ENCODE measurements around the gene HDAC4.

Gene HDAC4

GRCh38 chr2:239387811-239388210, 13.0 kb downstream of the HDAC4 start:
- in situ Hi-C loops (cut with MboI; ENCODE audit: low pct_unique_long_range_greater_than_20kb, low sequenced_read_pairs), result no loop called here
- no peak for DNase-seq

GRCh38 chr2:239386872-239387445, 13.9 kb downstream of the HDAC4 start:
- in situ Hi-C loops (cut with MboI; ENCODE audit: low pct_unique_long_range_greater_than_20kb, low sequenced_read_pairs), result no loop called here

GRCh38 chr2:239386001-239386670, 14.7 kb downstream of the HDAC4 start:
- DNase-seq, result no peak
- in situ Hi-C loops (cut with MboI; ENCODE audit: low pct_unique_long_range_greater_than_20kb, low sequenced_read_pairs), result no loop called here

More at GRCh38 chr2:239386872-239387445, 13.9 kb downstream of the HDAC4 start:
- DNase-seq, result no peak

GRCh38 chr2:239385096-239386000, 15.5 kb downstream of the HDAC4 start:
- DNase-seq, result no peak
- in situ Hi-C loops (cut with MboI; ENCODE audit: low pct_unique_long_range_greater_than_20kb, low sequenced_read_pairs), result no loop called here

- DNase-seq, result no peak
- in situ Hi-C loops (cut with MboI; ENCODE audit: low pct_unique_long_range_greater_than_20kb, low sequenced_read_pairs), result no loop called here
These were observed 17.1 kb downstream of the HDAC4 start for GRCh38 chr2:239383759-239384156.

- no peak for DNase-seq
- in situ Hi-C loops (cut with MboI; ENCODE audit: low pct_unique_long_range_greater_than_20kb, low sequenced_read_pairs), result no loop called here
These were observed 17.6 kb downstream of the HDAC4 start for GRCh38 chr2:239383036-239383758.

GRCh38 chr2:239382384-239382880, 18.4 kb downstream of the HDAC4 start:
- in situ Hi-C loops (cut with MboI; ENCODE audit: low pct_unique_long_range_greater_than_20kb, low sequenced_read_pairs), result no loop called here
- DNase-seq, result no peak

GRCh38 chr2:239381709-239382134, 19.1 kb downstream of the HDAC4 start:
- DNase-seq, result no peak
- in situ Hi-C loops (cut with MboI; ENCODE audit: low pct_unique_long_range_greater_than_20kb, low sequenced_read_pairs), result no loop called here

GRCh38 chr2:239380831-239381708, 19.8 kb downstream of the HDAC4 start:
- in situ Hi-C loops (cut with MboI; ENCODE audit: low pct_unique_long_range_greater_than_20kb, low sequenced_read_pairs), result no loop called here

GRCh38 chr2:239379641-239380170, 21.1 kb downstream of the HDAC4 start:
- in situ Hi-C loops (cut with MboI; ENCODE audit: low pct_unique_long_range_greater_than_20kb, low sequenced_read_pairs), result no loop called here
- DNase-seq, result no peak

More at GRCh38 chr2:239380831-239381708, 19.8 kb downstream of the HDAC4 start:
- no peak for DNase-seq

- peak; percentile 47 for DNase-seq
- in situ Hi-C loops (cut with MboI; ENCODE audit: low pct_unique_long_range_greater_than_20kb, low sequenced_read_pairs), result no loop called here
These were observed 21.7 kb downstream of the HDAC4 start for GRCh38 chr2:239378918-239379640.

GRCh38 chr2:239378021-239378917, 22.6 kb downstream of the HDAC4 start:
- in situ Hi-C loops (cut with MboI; ENCODE audit: low pct_unique_long_range_greater_than_20kb, low sequenced_read_pairs), result no loop called here
- DNase-seq, result no peak

- in situ Hi-C loops (cut with MboI; ENCODE audit: low pct_unique_long_range_greater_than_20kb, low sequenced_read_pairs), result no loop called here
- DNase-seq, result no peak
These were observed 23.2 kb downstream of the HDAC4 start for GRCh38 chr2:239377591-239377990.

- in situ Hi-C loops (cut with MboI; ENCODE audit: low pct_unique_long_range_greater_than_20kb, low sequenced_read_pairs), result no loop called here
- DNase-seq, result no peak
These were observed 23.8 kb downstream of the HDAC4 start for GRCh38 chr2:239376942-239377531.

GRCh38 chr2:239376351-239376750, 24.5 kb downstream of the HDAC4 start:
- no peak for DNase-seq
- in situ Hi-C loops (cut with MboI; ENCODE audit: low pct_unique_long_range_greater_than_20kb, low sequenced_read_pairs), result no loop called here
